Fibroblast of peridontal ligament (primary cell): Measurements from ENCODE around the gene GDPD5.

ENCODE experiments used
- DNase-seq: peaks from one replicate; pipeline ENCODE4 v3.0.0-alpha.2; 2010; ENCODE audit errors: extremely low read depth

GDPD5 gene

DNA sequence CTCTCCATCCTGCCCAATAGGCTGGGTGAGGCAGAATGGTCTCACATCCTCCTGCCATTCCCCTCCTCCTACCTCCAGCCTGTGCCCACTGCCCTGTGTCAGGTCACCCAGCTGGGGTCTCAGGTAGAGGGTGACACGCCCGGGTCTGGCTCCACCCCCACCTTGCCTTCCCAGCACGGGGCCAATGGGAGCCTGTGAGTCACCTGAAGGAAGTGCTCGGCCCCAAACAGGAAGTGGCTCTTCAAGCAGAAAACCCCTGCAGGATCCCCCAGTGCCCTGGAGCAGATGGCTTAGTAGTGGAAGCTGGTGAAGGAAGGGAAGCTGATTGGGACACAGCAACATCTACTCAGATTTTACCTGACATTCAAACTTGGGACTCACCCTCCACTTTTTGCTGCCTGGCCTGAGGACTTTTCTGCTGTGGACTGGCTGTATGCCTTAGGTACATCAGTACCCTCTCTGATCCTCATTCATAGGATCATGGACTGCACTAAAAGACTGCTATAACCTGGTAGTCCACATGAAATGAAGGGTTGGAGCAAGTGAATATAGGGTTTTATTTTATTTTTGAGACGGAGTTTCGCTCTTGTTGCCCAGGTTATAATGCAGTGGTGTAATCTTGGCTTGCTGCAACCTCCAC is 33.4 kb downstream of the GDPD5 start:
- no peak for DNase-seq

DNA sequence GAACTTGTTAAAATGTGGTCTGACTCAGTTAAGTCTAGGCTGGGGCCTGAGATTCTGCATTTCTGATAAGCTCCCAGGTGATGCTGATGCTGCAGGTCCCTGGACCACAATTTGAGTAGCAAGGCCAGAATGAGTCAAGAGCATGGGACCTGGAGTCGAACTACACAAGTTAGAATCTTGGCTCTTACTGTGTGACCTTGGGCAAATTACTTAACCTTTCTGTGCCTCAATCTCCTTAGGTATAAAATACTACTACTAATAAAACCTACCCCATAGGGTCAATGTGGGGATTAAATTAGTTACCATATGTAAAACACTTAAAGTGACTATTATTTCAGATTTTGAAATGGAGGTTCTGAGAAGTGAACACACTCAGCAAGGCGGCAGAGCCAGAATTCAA is 34.3 kb downstream of the GDPD5 start:
- DNase-seq, result no peak

GRCh38 chr11:75490221-75491181 is 35.2 kb downstream of the GDPD5 start:
- DNase-seq, result no peak

DNA sequence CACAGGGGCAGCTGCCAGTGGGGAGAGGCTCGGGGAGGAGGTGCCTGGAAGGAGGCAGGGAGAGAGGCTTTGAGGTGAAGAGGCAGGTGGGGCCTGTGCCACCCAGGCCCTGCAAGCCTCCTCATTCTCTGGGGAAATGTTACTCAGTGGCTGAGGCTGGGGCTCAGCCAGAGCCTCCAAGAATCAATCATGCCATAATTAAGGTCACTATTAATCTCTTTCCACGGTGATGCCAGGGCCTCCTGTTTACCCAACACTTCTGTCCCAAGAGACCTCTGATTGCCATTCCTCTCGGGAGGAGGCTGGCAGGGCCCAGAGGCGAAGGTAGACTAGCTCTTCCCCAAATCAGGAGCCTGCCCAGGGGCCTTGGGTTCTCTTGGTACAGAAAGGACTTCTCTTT is 38.4 kb downstream of the GDPD5 start:
- DNase-seq, result no peak

DNA sequence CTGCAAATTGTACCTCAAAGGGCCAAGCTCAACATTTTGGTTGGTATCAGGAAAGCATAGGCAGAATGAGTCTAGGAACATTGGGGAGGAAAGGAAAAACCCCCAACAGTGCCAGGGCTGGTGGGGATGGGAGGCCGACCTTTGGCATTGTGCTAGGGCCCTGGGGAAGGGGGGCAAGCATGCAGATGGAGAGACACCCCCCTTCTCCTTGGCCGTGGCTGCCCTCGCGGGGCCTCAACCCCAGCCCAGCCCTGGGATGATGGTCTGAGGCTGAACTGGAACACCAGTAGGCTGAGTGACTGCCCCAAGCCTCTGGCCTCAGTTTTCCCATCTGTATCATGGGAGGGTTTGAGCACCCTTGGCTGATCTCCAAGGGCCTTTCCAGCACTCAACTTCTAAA is 40.0 kb downstream of the GDPD5 start:
- no peak for DNase-seq

GRCh38 chr11:75482931-75483469 is 42.7 kb downstream of the GDPD5 start:
- no peak for DNase-seq

- no peak for DNase-seq
These were observed 43.7 kb downstream of the GDPD5 start for GRCh38 chr11:75481922-75482606.

GRCh38 chr11:75481223-75481921 is 44.4 kb downstream of the GDPD5 start:
- DNase-seq, result no peak

DNA sequence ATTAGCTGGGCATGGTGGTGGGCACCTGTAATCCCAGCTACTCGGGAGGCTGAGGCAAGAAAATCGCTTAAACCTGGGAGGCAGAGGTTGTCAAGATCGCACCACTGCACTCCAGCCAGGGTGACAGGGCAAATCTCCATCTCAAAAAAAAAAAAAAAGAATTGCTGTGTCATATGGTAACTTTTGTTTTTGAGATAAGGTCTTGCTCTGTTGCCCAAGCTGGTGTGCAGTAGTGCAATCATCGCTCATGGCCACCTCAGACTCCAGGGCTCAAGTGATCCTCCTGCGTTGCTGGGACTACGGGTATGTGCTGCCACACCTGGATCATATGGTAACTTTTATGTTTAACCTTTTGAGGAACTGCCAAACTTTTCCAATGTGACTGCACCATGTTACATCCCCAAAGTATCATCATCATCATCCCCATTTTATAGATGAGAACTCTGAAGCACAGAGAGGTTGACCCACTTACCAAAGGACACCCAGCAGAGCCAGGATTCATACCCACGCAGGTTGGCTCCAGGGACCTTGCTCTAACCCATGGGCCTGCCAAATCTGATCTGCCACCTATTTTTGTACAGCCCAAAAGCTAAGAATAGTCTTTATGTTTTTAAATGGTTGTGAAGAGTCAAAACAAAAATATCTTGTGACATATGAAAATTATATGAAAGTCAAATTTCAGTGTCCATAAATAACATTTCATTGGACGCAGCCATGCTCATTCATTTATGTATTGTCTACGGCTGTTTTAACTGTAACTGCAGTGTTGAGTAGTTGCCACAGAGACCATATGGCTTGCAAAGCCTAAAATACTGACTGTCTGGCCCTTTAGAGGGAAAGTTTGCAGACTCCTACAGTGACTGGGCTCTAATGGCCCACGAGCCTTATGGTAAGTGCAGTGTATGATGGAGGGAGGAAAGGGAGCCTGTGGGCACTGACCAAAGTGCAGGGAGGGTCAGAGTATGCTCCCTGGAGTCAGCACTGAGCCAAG is 45.3 kb downstream of the GDPD5 start:
- no peak for DNase-seq

GRCh38 chr11:75479597-75480145 is 46.1 kb downstream of the GDPD5 start:
- no peak for DNase-seq

GRCh38 chr11:75478783-75479596 is 46.8 kb downstream of the GDPD5 start:
- DNase-seq, result no peak

- no peak for DNase-seq
These were observed 48.2 kb downstream of the GDPD5 start for GRCh38 chr11:75477614-75477935.

DNA sequence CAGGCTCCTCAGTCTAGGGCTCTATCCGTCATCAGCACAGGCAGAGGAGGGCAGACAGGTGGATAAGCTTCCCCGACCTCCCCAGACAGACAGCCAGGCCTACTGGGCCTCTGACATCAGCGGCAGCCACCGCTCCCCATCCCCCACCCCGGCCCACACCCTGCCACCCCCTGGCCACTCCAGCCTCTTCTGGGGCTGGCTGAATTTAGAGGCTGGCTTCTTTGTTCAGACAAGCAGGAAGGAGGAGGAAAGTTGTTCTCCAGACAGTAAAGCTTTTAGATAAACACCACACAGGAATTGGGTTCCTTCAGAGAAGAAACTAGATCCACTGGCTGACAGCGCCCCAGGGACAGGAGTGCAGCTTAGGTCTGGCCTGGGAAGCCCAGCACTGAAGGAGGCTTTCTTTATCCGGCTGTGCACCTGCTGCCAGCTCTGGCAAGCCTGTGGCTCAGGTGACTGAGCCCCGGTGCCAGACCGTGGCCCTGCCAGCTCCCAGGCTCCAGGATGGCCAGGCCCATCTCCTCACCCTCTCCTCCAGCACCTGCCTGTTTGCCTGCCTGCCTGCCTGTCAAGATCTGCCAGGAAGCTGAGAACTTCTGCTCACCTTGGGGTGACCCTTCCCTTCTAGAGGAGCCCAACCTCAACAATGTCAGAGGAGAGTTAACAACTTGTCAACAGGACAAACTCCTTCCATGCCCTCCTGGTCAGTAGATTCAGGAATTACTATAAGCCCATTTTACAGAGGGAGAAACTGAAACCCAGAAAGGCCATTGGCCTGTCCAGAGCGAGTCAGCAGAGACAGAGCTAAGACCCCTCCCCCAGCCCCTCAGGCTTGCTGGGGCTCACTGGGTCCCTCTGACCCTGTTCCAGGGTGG is 48.8 kb downstream of the GDPD5 start:
- DNase-seq, result no peak

DNA sequence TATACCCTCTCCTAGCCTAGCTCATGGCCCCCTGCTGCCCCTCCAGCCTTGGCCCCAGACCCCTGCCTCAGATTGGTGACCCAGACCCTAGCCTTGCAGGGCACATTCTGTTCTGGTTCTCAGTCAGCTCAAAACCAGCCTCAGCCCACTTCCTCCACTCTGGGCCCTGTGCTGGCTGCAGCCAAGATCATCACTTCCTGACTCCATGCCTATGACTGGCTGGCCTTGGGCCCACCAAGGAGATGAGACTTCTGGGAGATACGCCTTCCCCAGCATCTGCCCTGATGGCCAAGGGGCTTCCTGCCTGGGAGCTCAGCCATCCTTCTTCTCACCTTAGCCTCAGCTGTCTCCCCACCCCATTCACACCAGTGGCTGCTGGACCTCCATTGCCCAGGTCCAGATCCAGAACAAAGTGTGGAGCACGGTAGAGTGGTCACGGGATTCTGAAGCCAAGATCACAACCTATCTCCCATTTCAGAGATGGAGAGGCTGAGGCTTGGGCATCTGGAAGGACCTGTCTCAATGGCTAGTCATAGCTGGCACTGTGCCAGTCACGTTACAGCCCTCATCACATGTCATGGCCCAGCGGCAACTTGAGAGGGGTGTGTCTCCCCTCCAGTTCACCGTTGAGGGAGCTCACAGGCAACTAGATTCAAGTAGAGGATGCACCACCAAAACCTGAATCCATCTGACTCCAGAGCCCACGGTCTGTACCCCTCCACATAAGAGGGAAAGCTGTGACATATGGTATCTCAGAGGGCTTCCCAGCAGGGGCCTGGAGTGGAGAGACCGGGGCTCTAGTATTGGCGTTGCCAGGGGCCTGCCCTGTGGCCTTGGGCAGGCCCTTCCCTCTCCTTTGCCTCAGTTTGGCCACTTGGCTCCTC is 49.7 kb downstream of the GDPD5 start:
- peak; percentile 15 for DNase-seq

DNA sequence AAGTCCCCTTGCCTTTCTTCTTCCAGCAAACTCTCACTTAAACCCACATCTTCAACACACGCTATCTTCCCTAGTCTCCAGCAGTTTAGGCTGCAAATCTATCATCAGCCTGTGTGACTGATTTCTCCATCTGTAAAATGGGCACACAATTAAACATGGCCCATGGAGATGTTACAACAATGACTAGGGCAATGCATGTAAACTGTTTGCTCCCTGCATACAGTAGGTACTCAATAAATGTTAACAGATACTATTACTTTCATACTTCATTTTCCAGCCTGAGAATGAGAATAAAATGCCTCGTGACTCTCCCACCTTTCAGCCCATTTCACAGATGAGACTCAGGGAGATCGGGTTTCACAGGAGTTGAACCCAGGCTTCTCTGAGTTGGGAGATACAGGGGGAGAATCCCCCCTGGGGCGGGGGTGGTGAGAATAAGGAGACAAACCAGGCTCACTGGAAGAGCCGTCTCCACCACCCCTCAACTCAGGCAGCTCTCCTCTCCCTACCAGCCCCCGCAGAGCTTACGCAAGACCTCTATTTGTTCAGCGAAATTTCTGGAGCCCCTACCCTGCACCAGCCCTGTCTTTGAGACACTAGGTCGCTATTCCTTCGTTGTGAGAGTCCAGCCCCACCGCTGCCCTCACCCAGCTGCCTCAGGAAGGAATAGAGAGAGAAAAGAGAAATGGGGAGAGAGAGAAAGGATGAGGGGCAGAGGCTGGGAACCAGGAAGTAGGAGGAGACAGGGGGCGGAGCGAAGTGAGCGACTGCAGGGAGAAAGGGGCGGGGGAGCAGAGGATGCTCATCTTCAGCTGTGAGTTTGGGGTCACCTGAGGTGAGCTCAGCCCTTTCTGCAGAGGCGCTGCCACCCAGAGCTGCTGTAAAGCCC is 50.6 kb downstream of the GDPD5 start:
- no peak for DNase-seq

GRCh38 chr11:75474240-75474639 is 51.5 kb downstream of the GDPD5 start:
- no peak for DNase-seq
